ENCODE measurements around the gene RAB5IF.

DNA sequence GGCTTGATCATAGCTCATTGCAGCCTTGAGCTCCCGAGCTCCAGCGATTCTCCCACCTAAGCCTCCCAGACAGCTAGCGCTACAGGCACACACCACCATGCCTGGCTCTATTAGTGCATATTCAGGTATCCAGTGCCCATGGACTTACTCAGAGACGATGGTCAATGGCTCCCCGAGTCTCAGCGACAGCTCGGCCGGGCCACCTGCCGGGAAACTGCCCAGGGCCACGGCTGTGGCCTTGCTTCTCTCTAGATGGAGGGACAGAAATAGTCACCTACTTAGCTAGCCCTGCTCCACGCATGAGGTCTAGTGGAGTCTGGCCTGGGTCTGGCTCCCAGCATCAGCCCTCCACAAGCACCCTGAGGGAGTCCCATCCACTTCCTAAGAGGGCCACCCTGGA lies 28.8 kb downstream of the RAB5IF start:
- TF ChIP-seq, protein P1, sequence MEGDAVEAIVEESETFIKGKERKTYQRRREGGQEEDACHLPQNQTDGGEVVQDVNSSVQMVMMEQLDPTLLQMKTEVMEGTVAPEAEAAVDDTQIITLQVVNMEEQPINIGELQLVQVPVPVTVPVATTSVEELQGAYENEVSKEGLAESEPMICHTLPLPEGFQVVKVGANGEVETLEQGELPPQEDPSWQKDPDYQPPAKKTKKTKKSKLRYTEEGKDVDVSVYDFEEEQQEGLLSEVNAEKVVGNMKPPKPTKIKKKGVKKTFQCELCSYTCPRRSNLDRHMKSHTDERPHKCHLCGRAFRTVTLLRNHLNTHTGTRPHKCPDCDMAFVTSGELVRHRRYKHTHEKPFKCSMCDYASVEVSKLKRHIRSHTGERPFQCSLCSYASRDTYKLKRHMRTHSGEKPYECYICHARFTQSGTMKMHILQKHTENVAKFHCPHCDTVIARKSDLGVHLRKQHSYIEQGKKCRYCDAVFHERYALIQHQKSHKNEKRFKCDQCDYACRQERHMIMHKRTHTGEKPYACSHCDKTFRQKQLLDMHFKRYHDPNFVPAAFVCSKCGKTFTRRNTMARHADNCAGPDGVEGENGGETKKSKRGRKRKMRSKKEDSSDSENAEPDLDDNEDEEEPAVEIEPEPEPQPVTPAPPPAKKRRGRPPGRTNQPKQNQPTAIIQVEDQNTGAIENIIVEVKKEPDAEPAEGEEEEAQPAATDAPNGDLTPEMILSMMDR (IDR thresholded peaks at IDR 0.05), result no peak
- TF ChIP-seq POLR2A (IDR thresholded peaks at IDR 0.05), result no peak

All from thyroid gland (tissue), 4 donors.